ENCODE results near the gene IFT74. TPM values are rescaled to one million over a fixed set of nuclear protein-coding genes. Genes with fewer than 3 reads are reported as not detected.

The IFT74 gene
- total RNA-seq, 1 donor from 2014 or later, result 22.1 TPM

- H3K36me3 Mint-ChIP-seq, result peaks cover 2% of the 10 kb centered on the region
- TF ChIP-seq CTCF (IDR thresholded peaks at IDR 0.05; ENCODE audit: unreplicated experiment), result no peak
Observed at GRCh38 chr9:26954050-26954508, 2.1 kb upstream of the IFT74 start.

GRCh38 chr9:26955222-26955903 lies 849 bp upstream of the IFT74 start:
- H3K4me3 Mint-ChIP-seq, result peak overlapping the region; percentile 90
- DNase-seq (ENCODE audit: low spot score in 2 of 2, unreplicated experiment in 2 of 2), result no peak

More at GRCh38 chr9:26954050-26954508, 2.1 kb upstream of the IFT74 start:
- peaks cover 20% of the 10 kb centered on the region for H3K4me1 Mint-ChIP-seq
- no peak overlapping the region for H3K4me3 Mint-ChIP-seq
- DNase-seq (ENCODE audit: low spot score in 2 of 2, unreplicated experiment in 2 of 2), result no peak
- no peaks in the 10 kb centered on the region for H3K27me3 Mint-ChIP-seq (ENCODE audit: low read depth)
- no peak overlapping the region for H3K27ac Mint-ChIP-seq
- no peaks in the 10 kb centered on the region for H3K9me3 Mint-ChIP-seq

GRCh38 chr9:26956860-26957233 lies 635 bp downstream of the IFT74 start:
- Mint-ChIP-seq H3K27me3 (ENCODE audit: low read depth) (no peaks in the 10 kb centered on the region), H3K4me1 (peaks cover 20% of the 10 kb centered on the region), H3K36me3 (peaks cover 6% of the 10 kb centered on the region), H3K4me3 (peak overlapping the region; percentile 90), H3K27ac (peak overlapping the region; percentile 99), H3K9me3 (no peaks in the 10 kb centered on the region)
- no peak for DNase-seq (ENCODE audit: low spot score in 2 of 2, unreplicated experiment in 2 of 2)
- TF ChIP-seq CTCF (IDR thresholded peaks at IDR 0.05; ENCODE audit: unreplicated experiment), result no peak

More at GRCh38 chr9:26955222-26955903, 849 bp upstream of the IFT74 start:
- H3K4me1 Mint-ChIP-seq, result peaks cover 20% of the 10 kb centered on the region
- peak overlapping the region; percentile 99 for H3K27ac Mint-ChIP-seq
- TF ChIP-seq CTCF (IDR thresholded peaks at IDR 0.05; ENCODE audit: unreplicated experiment), result no peak
- H3K9me3 Mint-ChIP-seq, result no peaks in the 10 kb centered on the region
- H3K36me3 Mint-ChIP-seq, result peaks cover 2% of the 10 kb centered on the region
- H3K27me3 Mint-ChIP-seq (ENCODE audit: low read depth), result no peaks in the 10 kb centered on the region

GRCh38 chr9:26971721-26972120 lies 15.5 kb downstream of the IFT74 start:
- peaks cover 6% of the 10 kb centered on the region for H3K4me1 Mint-ChIP-seq
- H3K36me3 Mint-ChIP-seq, result peaks cover 63% of the 10 kb centered on the region
- no peak overlapping the region for H3K4me3 Mint-ChIP-seq
- no peak for DNase-seq (ENCODE audit: low spot score in 2 of 2, unreplicated experiment in 2 of 2)
- no peak overlapping the region for H3K27ac Mint-ChIP-seq
- H3K27me3 Mint-ChIP-seq (ENCODE audit: low read depth), result no peaks in the 10 kb centered on the region
- TF ChIP-seq CTCF (IDR thresholded peaks at IDR 0.05; ENCODE audit: unreplicated experiment), result no peak
- peaks cover 49% of the 10 kb centered on the region for H3K9me3 Mint-ChIP-seq

GRCh38 chr9:26973989-26974388 lies 17.8 kb downstream of the IFT74 start:
- no peak for DNase-seq (ENCODE audit: low spot score in 2 of 2, unreplicated experiment in 2 of 2)
- Mint-ChIP-seq H3K36me3 (peaks cover 47% of the 10 kb centered on the region), H3K27ac (no peak overlapping the region), H3K9me3 (peaks cover 30% of the 10 kb centered on the region), H3K27me3 (ENCODE audit: low read depth) (no peaks in the 10 kb centered on the region), H3K4me3 (no peak overlapping the region), H3K4me1 (peaks cover 7% of the 10 kb centered on the region)
- no peak for TF ChIP-seq CTCF (IDR thresholded peaks at IDR 0.05; ENCODE audit: unreplicated experiment)
